ENCODE measurements around the gene MSX1. TPM values are rescaled to one million over a fixed set of nuclear protein-coding genes. Genes with fewer than 3 reads are reported as not detected.

MSX1 gene
- total and polyA plus RNA-seq, 2 donors (not counting 3 experiments of a cell fraction or from before 2014, with no cell fraction given): 5.0 to 6.2 TPM

- H3K27me3 ChIP-seq (ENCODE audit: control insufficient read depth in 2 of 2, insufficient read depth in 2 of 2, low read length in 2 of 2): peaks cover 57 to 74% of the 10 kb centered on the region in 2 experiments
- dilution Hi-C loops (cut with MboI; ENCODE audit: extremely low pct_ligation_motif_present, low sequenced_read_pairs) (no loop called here), intact Hi-C loops (cut with micrococcal nuclease) (loop anchor here (5.0 to 10.0 kb wide), 3 partner anchors 282 to 604 kb away; no protein-coding TSS in a partner anchor)
- CTCF ChIA-PET: no interaction called here
- no peaks in the 10 kb centered on the region for H4K20me1 ChIP-seq (replicated peaks; ENCODE audit: control insufficient read depth, extremely low read depth, insufficient read depth, low read length)
- H3K36me3 ChIP-seq (ENCODE audit: control insufficient read depth in 2 of 2, extremely low read depth in 1 of 2, insufficient read depth in 2 of 2, low read length in 2 of 2): no peaks in the 10 kb centered on the region
- no peak overlapping the region for H2AFZ ChIP-seq (ENCODE audit: low read depth, low read length)
- BruUV-seq (replicated peaks): no TSS peak
- POLR2A ChIA-PET: no interaction called here
- DNase-seq (ENCODE audit: low read depth, low spot score) (peak; percentile 21), FAIRE-seq (no peak)
- peak overlapping the region in 1 of 3 experiments; percentile 14 for H3K4me3 ChIP-seq (replicated peaks in 1 of 3; ENCODE audit: insufficient read depth in 1 of 3, low read depth in 1 of 3, low read length in 3 of 3)
- H3K4me2 ChIP-seq (ENCODE audit: insufficient read depth, low read length): no peak overlapping the region
- H3K27ac ChIP-seq (ENCODE audit: insufficient read depth, low read depth, low read length): no peak overlapping the region
- H3K9me3 ChIP-seq (replicated peaks; ENCODE audit: control insufficient read depth, insufficient read depth, low read length): no peaks in the 10 kb centered on the region
- peaks cover 16% of the 10 kb centered on the region for H3K4me1 ChIP-seq (ENCODE audit: control insufficient read depth, extremely low read depth, insufficient read depth, low read length)
- TF ChIP-seq JUN (IDR thresholded peaks at IDR 0.05; ENCODE audit: borderline replicate concordance, insufficient read depth, insufficient read length, low read depth) (no peak), GATA2 (IDR thresholded peaks at IDR 0.05; ENCODE audit: insufficient read depth, insufficient read length, low read depth, low read length) (no peak), EZH2 (IDR thresholded peaks at IDR 0.05; ENCODE audit: borderline replicate concordance, low read depth, low read length, severe bottlenecking) (peak; percentile 98), MYC (IDR thresholded peaks at IDR 0.05; ENCODE audit: low read depth, low read length) (no peak)
- H3K79me2 ChIP-seq (ENCODE audit: control insufficient read depth, insufficient read depth, low read length): no peaks in the 10 kb centered on the region
- no peak overlapping the region for H3K9ac ChIP-seq (replicated peaks; ENCODE audit: extremely low read depth, insufficient read depth, low read length)
- H3K9me1 ChIP-seq (replicated peaks; ENCODE audit: control insufficient read depth, extremely low read depth, insufficient read depth, low read length): no peaks in the 10 kb centered on the region
These were observed 3.1 kb upstream of the MSX1 start for GRCh38 chr4:4856071-4857000.

- CTCF ChIA-PET: no interaction called here
- POLR2A ChIA-PET: no interaction called here
- no peak overlapping the region for H3K27ac ChIP-seq (ENCODE audit: insufficient read depth, low read depth, low read length)
- intact Hi-C loops (cut with micrococcal nuclease): loop anchor here (5.0 to 10.0 kb wide), 3 partner anchors 282 to 605 kb away; no protein-coding TSS in a partner anchor
- DNase-seq (ENCODE audit: low read depth, low spot score): no peak
- no TSS peak for BruUV-seq (replicated peaks)
- no peak overlapping the region for H3K4me2 ChIP-seq (ENCODE audit: insufficient read depth, low read length)
- H3K9ac ChIP-seq (replicated peaks; ENCODE audit: extremely low read depth, insufficient read depth, low read length): no peak overlapping the region
- no peak for TF ChIP-seq POLR2AphosphoS5 (IDR thresholded peaks at IDR 0.05; ENCODE audit: insufficient read depth, low read depth, low read length)
- TF ChIP-seq POLR2A (IDR thresholded peaks at IDR 0.05; ENCODE audit: low read depth, low read length): no peak
- peak; percentile 63 for TF ChIP-seq EZH2 (IDR thresholded peaks at IDR 0.05; ENCODE audit: borderline replicate concordance, low read depth, low read length, severe bottlenecking)
- FAIRE-seq: peak; percentile 43
- no peaks in the 10 kb centered on the region for H3K36me3 ChIP-seq (ENCODE audit: control insufficient read depth in 2 of 2, extremely low read depth in 1 of 2, insufficient read depth in 2 of 2, low read length in 2 of 2)
- H3K79me2 ChIP-seq (ENCODE audit: control insufficient read depth, insufficient read depth, low read length): no peaks in the 10 kb centered on the region
- H3K4me1 ChIP-seq (ENCODE audit: control insufficient read depth, extremely low read depth, insufficient read depth, low read length): peaks cover 19% of the 10 kb centered on the region
- H3K4me3 ChIP-seq (replicated peaks in 1 of 3; ENCODE audit: insufficient read depth in 1 of 3, low read depth in 1 of 3, low read length in 3 of 3): no peak overlapping the region
- H3K9me3 ChIP-seq (replicated peaks; ENCODE audit: control insufficient read depth, insufficient read depth, low read length): no peaks in the 10 kb centered on the region
- no peak overlapping the region for H2AFZ ChIP-seq (ENCODE audit: low read depth, low read length)
- dilution Hi-C loops (cut with MboI; ENCODE audit: extremely low pct_ligation_motif_present, low sequenced_read_pairs): no loop called here
- no peaks in the 10 kb centered on the region for H4K20me1 ChIP-seq (replicated peaks; ENCODE audit: control insufficient read depth, extremely low read depth, insufficient read depth, low read length)
- H3K9me1 ChIP-seq (replicated peaks; ENCODE audit: control insufficient read depth, extremely low read depth, insufficient read depth, low read length): no peaks in the 10 kb centered on the region
- H3K27me3 ChIP-seq (ENCODE audit: control insufficient read depth in 2 of 2, insufficient read depth in 2 of 2, low read length in 2 of 2): peaks cover 55 to 70% of the 10 kb centered on the region in 2 experiments
These were observed 2.3 kb upstream of the MSX1 start for GRCh38 chr4:4857001-4857808.
